Caco-2 (cell line): ENCODE measurements around the gene RIPOR2. TPM values are rescaled to one million over a fixed set of nuclear protein-coding genes. Genes with fewer than 3 reads are reported as not detected.

ENCODE experiments used
- BruUV-seq: library from RNA; stranded (reverse); fragments of 400-500 nt; replicated peaks from 2 replicates; lab custom pipeline; 2021; lab: Mats Ljungman, UMichigan
- CTCF ChIA-PET: fragments of 300-600 bp; sonication (Branson Sonifier 250); formaldehyde crosslinking; loops from one replicate; lab custom pipeline; 2022; ENCODE audit warnings: antibody characterized with exemption; lab: Charles Lee
- POLR2A ChIA-PET: fragments of 300-600 bp; sonication (Branson Sonifier 250); formaldehyde crosslinking; loops from one replicate; lab custom pipeline; 2022; ENCODE audit warnings: antibody characterized with exemption; lab: Charles Lee
- DNase-seq, 2 experiments: peaks; one replicate each; pipeline versions ENCODE4 v3.0.0 to v3.0.0-alpha.2; 2020 to 2022
- H3K27me3 ChIP-seq: replicated peaks from 2 replicates; pipeline ENCODE4 v1.6.0; 2011; ENCODE audit warnings: low read length; ENCODE audit not compliant: control insufficient read depth, insufficient read depth
- H3K36me3 ChIP-seq: 2 replicates; pipeline ENCODE4 v1.5.1; 2011; ENCODE audit warnings: low read length; ENCODE audit not compliant: control insufficient read depth, insufficient read depth
- H3K4me1 ChIP-seq: fragments of 250-450 bp; sonication (Bioruptor Pico); 2 replicates; pipeline ENCODE4 v1.5.1; 2020; ENCODE audit warnings: mild to moderate bottlenecking
- H3K4me3 ChIP-seq: 2 replicates; pipeline ENCODE4 v1.5.1; 2011; ENCODE audit warnings: low read depth, mild to moderate bottlenecking, control low read depth, low read length
- H3K9me3 ChIP-seq: fragments of 250-450 bp; sonication (Bioruptor Pico); 2 replicates; pipeline ENCODE4 v1.5.1; 2020; ENCODE audit warnings: mild to moderate bottlenecking, moderate library complexity
- H3K27ac Mint-ChIP-seq: one replicate; pipeline ENCODE4 v1.8.0; 2022; ENCODE audit warnings: mixed read lengths; ENCODE audit not compliant: unreplicated experiment
- H3K27me3 Mint-ChIP-seq: one replicate; pipeline ENCODE4 v1.8.0; 2022; ENCODE audit warnings: mixed read lengths; ENCODE audit not compliant: insufficient read depth, unreplicated experiment
- H3K36me3 Mint-ChIP-seq: one replicate; pipeline ENCODE4 v1.8.0; 2022; ENCODE audit warnings: mild to moderate bottlenecking, mixed read lengths; ENCODE audit not compliant: insufficient read depth, unreplicated experiment
- H3K4me1 Mint-ChIP-seq: one replicate; pipeline ENCODE4 v1.8.0; 2022; ENCODE audit warnings: low read depth, mixed read lengths; ENCODE audit not compliant: unreplicated experiment
- H3K4me3 Mint-ChIP-seq: one replicate; pipeline ENCODE4 v1.8.0; 2022; ENCODE audit warnings: mild to moderate bottlenecking, moderate library complexity, mixed read lengths; ENCODE audit not compliant: unreplicated experiment
- H3K9me3 Mint-ChIP-seq: one replicate; pipeline ENCODE4 v1.8.0; 2022; ENCODE audit warnings: mixed read lengths; ENCODE audit not compliant: unreplicated experiment
- intact Hi-C: fragments of 100-400 bp; cut with micrococcal nuclease; formaldehyde crosslinking; loops from one replicate; pipeline ENCODE4 v1.10.0; 2022; ENCODE audit not compliant: unreplicated experiment
- total RNA-seq: library from RNA; stranded (reverse); gene quantifications from 2 replicates; pipeline ENCODE4 v1.2.3, GENCODE V29; 2022
- TF ChIP-seq, protein P1 (sequence below), 2 experiments: fragments of 200-600 bp in 1 of 2; IDR thresholded peaks; 1 replicate in 1 of 2; 2 replicates in 1 of 2; pipeline versions ENCODE4 v1.5.1 to v1.8.0; 2011 to 2022; ENCODE audit warnings: antibody characterized with exemption in 1 of 2, control low read depth in 1 of 2, inconsistent platforms in 1 of 2, low read depth in 1 of 2, low read length in 1 of 2, mild to moderate bottlenecking in 1 of 2, moderate library complexity in 1 of 2; ENCODE audit not compliant: insufficient read depth in 1 of 2, severe bottlenecking in 1 of 2, unreplicated experiment in 1 of 2

Gene RIPOR2
- total RNA-seq, 1 experiment from 2014 or later, result 0.64 TPM

GRCh38 chr6:24907919-24908649 lies 27.7 kb downstream of the RIPOR2 start:
- Mint-ChIP-seq H3K4me1 (no peaks in the 10 kb centered on the region), H3K27ac (no peak overlapping the region), H3K27me3 (peaks cover 15% of the 10 kb centered on the region), H3K36me3 (no peaks in the 10 kb centered on the region), H3K9me3 (peaks cover 4% of the 10 kb centered on the region), H3K4me3 (no peak overlapping the region)
- H3K4me1 ChIP-seq, result no peaks in the 10 kb centered on the region
- no peak overlapping the region for H3K4me3 ChIP-seq
- peaks cover 4% of the 10 kb centered on the region for H3K27me3 ChIP-seq
- ChIA-PET CTCF (no interaction called here), POLR2A (no interaction called here)
- H3K36me3 ChIP-seq, result no peaks in the 10 kb centered on the region
- TF ChIP-seq, protein P1, sequence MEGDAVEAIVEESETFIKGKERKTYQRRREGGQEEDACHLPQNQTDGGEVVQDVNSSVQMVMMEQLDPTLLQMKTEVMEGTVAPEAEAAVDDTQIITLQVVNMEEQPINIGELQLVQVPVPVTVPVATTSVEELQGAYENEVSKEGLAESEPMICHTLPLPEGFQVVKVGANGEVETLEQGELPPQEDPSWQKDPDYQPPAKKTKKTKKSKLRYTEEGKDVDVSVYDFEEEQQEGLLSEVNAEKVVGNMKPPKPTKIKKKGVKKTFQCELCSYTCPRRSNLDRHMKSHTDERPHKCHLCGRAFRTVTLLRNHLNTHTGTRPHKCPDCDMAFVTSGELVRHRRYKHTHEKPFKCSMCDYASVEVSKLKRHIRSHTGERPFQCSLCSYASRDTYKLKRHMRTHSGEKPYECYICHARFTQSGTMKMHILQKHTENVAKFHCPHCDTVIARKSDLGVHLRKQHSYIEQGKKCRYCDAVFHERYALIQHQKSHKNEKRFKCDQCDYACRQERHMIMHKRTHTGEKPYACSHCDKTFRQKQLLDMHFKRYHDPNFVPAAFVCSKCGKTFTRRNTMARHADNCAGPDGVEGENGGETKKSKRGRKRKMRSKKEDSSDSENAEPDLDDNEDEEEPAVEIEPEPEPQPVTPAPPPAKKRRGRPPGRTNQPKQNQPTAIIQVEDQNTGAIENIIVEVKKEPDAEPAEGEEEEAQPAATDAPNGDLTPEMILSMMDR (IDR thresholded peaks at IDR 0.05; ENCODE audit: insufficient read depth in 1 of 2, low read depth in 1 of 2, low read length in 1 of 2, severe bottlenecking in 1 of 2, unreplicated experiment in 1 of 2), result no peak
- BruUV-seq, result no TSS peak
- H3K9me3 ChIP-seq, result no peaks in the 10 kb centered on the region
- intact Hi-C loops, result no loop called here
- DNase-seq, result no peak

- ChIA-PET POLR2A (no interaction called here), CTCF (no interaction called here)
- Mint-ChIP-seq H3K4me3 (no peak overlapping the region), H3K9me3 (peaks cover 11% of the 10 kb centered on the region), H3K4me1 (no peaks in the 10 kb centered on the region), H3K36me3 (no peaks in the 10 kb centered on the region), H3K27me3 (peaks cover 11% of the 10 kb centered on the region), H3K27ac (no peak overlapping the region)
- no peak for DNase-seq
- intact Hi-C loops, result no loop called here
- TF ChIP-seq, protein P1 (IDR thresholded peaks at IDR 0.05; ENCODE audit: insufficient read depth in 1 of 2, low read depth in 1 of 2, low read length in 1 of 2, severe bottlenecking in 1 of 2, unreplicated experiment in 1 of 2), result no peak
- no peaks in the 10 kb centered on the region for H3K36me3 ChIP-seq
- H3K4me1 ChIP-seq, result no peaks in the 10 kb centered on the region
- H3K4me3 ChIP-seq, result no peak overlapping the region
- H3K27me3 ChIP-seq, result peaks cover 4% of the 10 kb centered on the region
- BruUV-seq, result no TSS peak
- no peaks in the 10 kb centered on the region for H3K9me3 ChIP-seq
Measured at GRCh38 chr6:24906314-24906713, 29.4 kb downstream of the RIPOR2 start.

GRCh38 chr6:24905483-24905882 lies 30.3 kb downstream of the RIPOR2 start:
- POLR2A ChIA-PET, result no interaction called here

More at GRCh38 chr6:24905483-24905882, 30.3 kb downstream of the RIPOR2 start:
- no peaks in the 10 kb centered on the region for H3K4me1 ChIP-seq
- Mint-ChIP-seq H3K4me1 (no peaks in the 10 kb centered on the region), H3K36me3 (no peaks in the 10 kb centered on the region), H3K27ac (no peak overlapping the region), H3K27me3 (peaks cover 11% of the 10 kb centered on the region), H3K9me3 (peaks cover 11% of the 10 kb centered on the region), H3K4me3 (no peak overlapping the region)
- CTCF ChIA-PET, result interaction anchor here (1.5 kb wide), 1 partner anchor 85 kb away, joined by 3 read pairs; no protein-coding TSS in a partner anchor
- no peak for DNase-seq
- TF ChIP-seq, protein P1 (IDR thresholded peaks at IDR 0.05; ENCODE audit: insufficient read depth in 1 of 2, low read depth in 1 of 2, low read length in 1 of 2, severe bottlenecking in 1 of 2, unreplicated experiment in 1 of 2), result no peak
- H3K9me3 ChIP-seq, result no peaks in the 10 kb centered on the region
- intact Hi-C loops, result no loop called here
- no peaks in the 10 kb centered on the region for H3K36me3 ChIP-seq
- H3K4me3 ChIP-seq, result no peak overlapping the region
- BruUV-seq, result no TSS peak
- H3K27me3 ChIP-seq, result peaks cover 2% of the 10 kb centered on the region
